Suprapubic skin (tissue), 4 donors: ENCODE measurements around the gene KSR1. TPM values are rescaled to one million over a fixed set of nuclear protein-coding genes. Genes with fewer than 3 reads are reported as not detected.
"Not testable (repeated sequence)": the region's sequence is repeated elsewhere in the genome, so short reads cannot be mapped to it uniquely, and the experiment has no call there.

Experiments used
- DNase-seq, 2 donors: peaks; one replicate each; pipeline ENCODE4 v3.0.0-alpha.2; 2019; ENCODE audit warnings: low spot score in 2 of 2
- H3K27ac ChIP-seq: fragments of 200-600 bp; sonication (generic); one replicate; pipeline ENCODE4 v1.5.1; 2019
- H3K27me3 ChIP-seq: fragments of 200-600 bp; sonication (generic); one replicate; pipeline ENCODE4 v1.5.1; 2019
- H3K36me3 ChIP-seq: fragments of 200-600 bp; sonication (generic); one replicate; pipeline ENCODE4 v1.5.1; 2019
- H3K4me1 ChIP-seq: fragments of 200-600 bp; sonication (generic); one replicate; pipeline ENCODE4 v1.5.1; 2019
- H3K4me3 ChIP-seq: fragments of 200-600 bp; sonication (generic); one replicate; pipeline ENCODE4 v1.5.1; 2019; ENCODE audit warnings: mild to moderate bottlenecking
- H3K9me3 ChIP-seq: fragments of 200-600 bp; sonication (generic); one replicate; pipeline ENCODE4 v1.5.1; 2019
- CTCF ChIP-seq, 2 donors: fragments of 200-600 bp in 1 of 2; fragments of 450-650 bp in 1 of 2; sonication (generic) in 1 of 2; IDR thresholded peaks; one replicate each; pipeline ENCODE4 v1.5.1; 2016 to 2019; ENCODE audit warnings: antibody characterized with exemption in 2 of 2, mild to moderate bottlenecking in 1 of 2, moderate library complexity in 1 of 2
- EP300 ChIP-seq: sonication (generic); formaldehyde crosslinking; IDR thresholded peaks from one replicate; pipeline ENCODE4 v1.6.1; 2017; ENCODE audit warnings: antibody characterized with exemption
- POLR2A ChIP-seq, 2 donors: fragments of 450-650 bp; IDR thresholded peaks; one replicate each; pipeline ENCODE4 v1.6.1; 2017; ENCODE audit warnings: antibody characterized with exemption in 2 of 2, mild to moderate bottlenecking in 2 of 2, moderate library complexity in 2 of 2
- POLR2AphosphoS5 ChIP-seq, 3 donors: sonication (generic); formaldehyde crosslinking; IDR thresholded peaks; one replicate each; pipeline ENCODE4 v1.6.1; 2017; ENCODE audit warnings: antibody characterized with exemption in 3 of 3
- WGBS: methylation state at CpG from one replicate; pipeline ENCODE4 v1.1.5; 2018; 5-methylcytosine and 5-hydroxymethylcytosine counted together
- total RNA-seq, 4 donors: library from RNA; depleted of rRNA; stranded (reverse); fragments of >200 nt; gene quantifications; one replicate each; pipeline ENCODE4 v1.1.0, GENCODE V29; 2016

The KSR1 gene
- total RNA-seq, 4 donors from 2014 or later: 38.1 to 54.0 (median 49.5) TPM

GRCh38 chr17:27424516-27424915 is 31.7 kb upstream of the KSR1 start:
- H3K27ac ChIP-seq: no peak overlapping the region
- H3K9me3 ChIP-seq: no peaks in the 10 kb centered on the region
- no peaks in the 10 kb centered on the region for H3K4me1 ChIP-seq
- no peaks in the 10 kb centered on the region for H3K27me3 ChIP-seq
- no peaks in the 10 kb centered on the region for H3K36me3 ChIP-seq
- H3K4me3 ChIP-seq: no peak overlapping the region
- 82% methylated on average over 9 of the region's 10 CpGs for WGBS
- DNase-seq: no peak
- TF ChIP-seq POLR2A (IDR thresholded peaks at IDR 0.05) (no peak), CTCF (IDR thresholded peaks at IDR 0.05) (no peak), EP300 (no peak), POLR2AphosphoS5 (IDR thresholded peaks at IDR 0.05) (no peak)

- 83% methylated on average over 7 of the region's 8 CpGs for WGBS
Observed at GRCh38 chr17:27424941-27425340, 31.3 kb upstream of the KSR1 start.

GRCh38 chr17:27425571-27425970 is 30.7 kb upstream of the KSR1 start:
- not testable (repeated sequence) for DNase-seq, H3K9me3 ChIP-seq, H3K4me1 ChIP-seq, H3K27ac ChIP-seq, H3K4me3 ChIP-seq, H3K36me3 ChIP-seq, H3K27me3 ChIP-seq
- whole genome bisulfite sequencing: 88% methylated on average over 4 of the region's 6 CpGs

More at GRCh38 chr17:27424941-27425340, 31.3 kb upstream of the KSR1 start:
- Histone ChIP-seq H3K27ac (no peak overlapping the region), H3K4me1 (no peaks in the 10 kb centered on the region), H3K9me3 (no peaks in the 10 kb centered on the region), H3K36me3 (no peaks in the 10 kb centered on the region), H3K4me3 (no peak overlapping the region), H3K27me3 (no peaks in the 10 kb centered on the region)
- DNase-seq: no peak
- TF ChIP-seq EP300: no peak
- TF ChIP-seq POLR2A (IDR thresholded peaks at IDR 0.05): no peak
- TF ChIP-seq CTCF (IDR thresholded peaks at IDR 0.05): no peak
- no peak for TF ChIP-seq POLR2AphosphoS5 (IDR thresholded peaks at IDR 0.05)

- no CpG with 5 or more reads among the region's 3 CpGs for WGBS
- Histone ChIP-seq H3K9me3 (no peaks in the 10 kb centered on the region), H3K36me3 (no peaks in the 10 kb centered on the region), H3K27ac (no peak overlapping the region), H3K4me3 (no peak overlapping the region), H3K4me1 (no peaks in the 10 kb centered on the region), H3K27me3 (no peaks in the 10 kb centered on the region)
- TF ChIP-seq POLR2AphosphoS5 (IDR thresholded peaks at IDR 0.05) (no peak), CTCF (IDR thresholded peaks at IDR 0.05) (no peak), POLR2A (IDR thresholded peaks at IDR 0.05) (no peak), EP300 (no peak)
- no peak for DNase-seq
Observed at GRCh38 chr17:27425991-27426390, 30.3 kb upstream of the KSR1 start.

- not testable (repeated sequence) for H3K9me3 ChIP-seq, H3K36me3 ChIP-seq, H3K27ac ChIP-seq, DNase-seq, H3K4me3 ChIP-seq, H3K27me3 ChIP-seq, H3K4me1 ChIP-seq
- 75% methylated on average over 1 of the region's 3 CpGs for WGBS
Observed at GRCh38 chr17:27426471-27426870, 29.8 kb upstream of the KSR1 start.

- WGBS: 96% methylated on average over 5 of the region's 5 CpGs
- H3K9me3 ChIP-seq, H3K36me3 ChIP-seq, H3K4me1 ChIP-seq, DNase-seq, H3K27ac ChIP-seq, H3K4me3 ChIP-seq, H3K27me3 ChIP-seq: not testable (repeated sequence)
Observed at GRCh38 chr17:27427166-27427862, 28.9 kb upstream of the KSR1 start.
